Measurements from ENCODE around the gene VAV3.

DNA sequence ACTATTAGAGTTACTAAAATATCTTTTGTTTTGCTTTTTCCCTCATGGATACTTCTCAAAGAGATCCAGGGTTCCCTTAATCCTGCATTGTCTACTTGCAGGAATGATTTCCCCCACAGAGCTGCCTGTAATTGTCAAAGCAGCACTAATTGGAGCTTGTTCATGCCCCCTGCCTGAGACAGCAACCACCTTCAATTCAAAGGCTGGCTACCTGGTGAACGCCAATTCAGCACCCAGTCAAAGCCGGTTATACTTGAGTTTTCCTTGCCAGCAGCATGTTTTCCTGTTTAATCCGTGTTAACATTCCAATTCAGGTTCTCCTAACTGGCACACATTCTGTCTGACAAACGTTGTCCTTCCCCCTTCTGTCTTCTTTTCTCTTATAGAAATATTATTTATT is 441.2 kb downstream of the VAV3 start:
- TF ChIP-seq EZH2 (IDR thresholded peaks at IDR 0.05; ENCODE audit: low read length): no peak
- TF ChIP-seq, protein P1, sequence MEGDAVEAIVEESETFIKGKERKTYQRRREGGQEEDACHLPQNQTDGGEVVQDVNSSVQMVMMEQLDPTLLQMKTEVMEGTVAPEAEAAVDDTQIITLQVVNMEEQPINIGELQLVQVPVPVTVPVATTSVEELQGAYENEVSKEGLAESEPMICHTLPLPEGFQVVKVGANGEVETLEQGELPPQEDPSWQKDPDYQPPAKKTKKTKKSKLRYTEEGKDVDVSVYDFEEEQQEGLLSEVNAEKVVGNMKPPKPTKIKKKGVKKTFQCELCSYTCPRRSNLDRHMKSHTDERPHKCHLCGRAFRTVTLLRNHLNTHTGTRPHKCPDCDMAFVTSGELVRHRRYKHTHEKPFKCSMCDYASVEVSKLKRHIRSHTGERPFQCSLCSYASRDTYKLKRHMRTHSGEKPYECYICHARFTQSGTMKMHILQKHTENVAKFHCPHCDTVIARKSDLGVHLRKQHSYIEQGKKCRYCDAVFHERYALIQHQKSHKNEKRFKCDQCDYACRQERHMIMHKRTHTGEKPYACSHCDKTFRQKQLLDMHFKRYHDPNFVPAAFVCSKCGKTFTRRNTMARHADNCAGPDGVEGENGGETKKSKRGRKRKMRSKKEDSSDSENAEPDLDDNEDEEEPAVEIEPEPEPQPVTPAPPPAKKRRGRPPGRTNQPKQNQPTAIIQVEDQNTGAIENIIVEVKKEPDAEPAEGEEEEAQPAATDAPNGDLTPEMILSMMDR (optimal IDR thresholded peaks at IDR 0.05 in 1 of 3, IDR thresholded peaks at IDR 0.05 in 1 of 3, conservative IDR thresholded peaks at IDR 0.05 in 1 of 3; ENCODE audit: extremely low read depth in 1 of 3, insufficient read depth in 2 of 3, low read length in 3 of 3): no peak
